Stomach (tissue), 9 donors: ENCODE data around the gene TIGD6. TPM values are rescaled to one million over a fixed set of nuclear protein-coding genes. Genes with fewer than 3 reads are reported as not detected.
"Not testable (repeated sequence)": the region's sequence is repeated elsewhere in the genome, so short reads cannot be mapped to it uniquely, and the experiment has no call there.

ENCODE experiments used
- DNase-seq, 2 donors: peaks; one replicate each; pipeline versions ENCODE4 v3.0.0 to v3.0.0-alpha.2; 2013 to 2019
- H3K27ac ChIP-seq, 5 donors: fragments of 200-600 bp in 4 of 5; sonication (generic) in 4 of 5; one replicate each; pipeline ENCODE4 v1.5.1; 2013 to 2019; ENCODE audit warnings: mild to moderate bottlenecking in 1 of 5, moderate library complexity in 1 of 5
- H3K27me3 ChIP-seq, 3 donors: fragments of 200-600 bp; sonication (generic); one replicate each; pipeline ENCODE4 v1.5.1; 2017 to 2019; ENCODE audit warnings: mixed run types in 1 of 3
- H3K36me3 ChIP-seq, 4 donors: fragments of 200-600 bp; sonication (generic); 1 replicate in 3 of 4; 2 replicates in 1 of 4; pipeline ENCODE4 v1.5.1; 2016 to 2019
- H3K4me1 ChIP-seq, 4 donors: fragments of 200-600 bp; sonication (generic); one replicate each; pipeline ENCODE4 v1.5.1; 2016 to 2019
- H3K4me3 ChIP-seq, 4 donors: fragments of 200-600 bp; sonication (generic) in 3 of 4; one replicate each; pipeline ENCODE4 v1.5.1; 2016 to 2019; ENCODE audit warnings: mild to moderate bottlenecking in 1 of 4
- H3K9me3 ChIP-seq, 4 donors: fragments of 200-600 bp; sonication (generic); one replicate each; pipeline ENCODE4 v1.5.1; 2016 to 2019
- EP300 ChIP-seq: sonication (generic); formaldehyde crosslinking; IDR thresholded peaks from one replicate; pipeline ENCODE4 v1.6.1; 2017; ENCODE audit warnings: antibody characterized with exemption
- POLR2A ChIP-seq, 4 donors: fragments of 450-650 bp; IDR thresholded peaks; one replicate each; pipeline ENCODE4 v1.6.1; 2016; ENCODE audit warnings: antibody characterized with exemption in 4 of 4, control low read depth in 2 of 4, mild to moderate bottlenecking in 1 of 4, moderate library complexity in 1 of 4
- POLR2AphosphoS5 ChIP-seq, 3 donors: sonication (generic); formaldehyde crosslinking; IDR thresholded peaks; one replicate each; pipeline ENCODE4 v1.6.1; 2016; ENCODE audit warnings: antibody characterized with exemption in 3 of 3
- WGBS, 5 donors: extraction: QIAGEN DNeasy Blood & Tissue Kit in 3 of 5; methylation state at CpG; one replicate each; pipeline versions ENCODE4 v1.1.5 to v1.1.7; 2013 to 2018; 5-methylcytosine and 5-hydroxymethylcytosine counted together
- intact Hi-C: fragments of 100-400 bp; cut with DNase I; formaldehyde crosslinking; loops from one replicate; pipeline ENCODE4 v1.15.1; 2023; ENCODE audit warnings: low total_unique reads
- polyA plus RNA-seq, 3 donors: library from polyadenylated mRNA; stranded (reverse); fragments of 200-250 nt; gene quantifications; one replicate each; pipeline ENCODE4 v1.2.3, GENCODE V29; 2013
- total RNA-seq, 5 donors: library from RNA; depleted of rRNA; stranded (reverse); fragments of >200 nt; gene quantifications; one replicate each; pipeline versions ENCODE4 v1.1.0 to v1.2.3, GENCODE V29; 2014 to 2016
- TF ChIP-seq, protein P1 (sequence below), 7 experiments: fragments of 450-650 bp in 4 of 7; fragments of 200-600 bp in 3 of 7; sonication (generic) in 3 of 7; IDR thresholded peaks; one replicate each; pipeline ENCODE4 v1.5.1; 2016 to 2019; ENCODE audit warnings: antibody characterized with exemption in 7 of 7, control low read depth in 2 of 7, mild to moderate bottlenecking in 1 of 7
- donor health status: healthy with polysubstance abuse.
- donor health status: Bipolar disorder and iron deficiency.
- donor health status: healthy.

TIGD6 gene
- total and polyA plus RNA-seq, 8 donors = under 0.01 to 3.3 (median 2.6) TPM; not detected in 1

DNA sequence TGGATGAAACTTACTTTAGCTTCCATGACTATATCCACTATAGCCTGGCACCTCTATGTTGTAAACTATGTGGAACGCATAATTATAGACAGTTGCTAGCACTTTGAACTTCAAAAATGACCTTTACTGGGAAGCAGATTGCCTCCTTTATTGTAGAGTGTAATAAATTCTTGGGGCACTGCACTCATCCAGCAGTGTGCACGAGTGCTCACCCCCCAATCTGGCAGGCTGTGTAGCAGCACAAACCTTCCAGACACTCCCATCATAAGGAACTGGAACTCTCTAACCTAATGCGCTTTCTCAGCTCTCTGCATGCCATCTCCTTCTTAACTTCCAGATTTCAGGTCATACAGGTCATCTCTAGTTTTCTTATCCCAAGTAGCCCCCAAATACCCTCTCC, 54.3 kb downstream of the TIGD6 start:
- TF ChIP-seq, protein P1, sequence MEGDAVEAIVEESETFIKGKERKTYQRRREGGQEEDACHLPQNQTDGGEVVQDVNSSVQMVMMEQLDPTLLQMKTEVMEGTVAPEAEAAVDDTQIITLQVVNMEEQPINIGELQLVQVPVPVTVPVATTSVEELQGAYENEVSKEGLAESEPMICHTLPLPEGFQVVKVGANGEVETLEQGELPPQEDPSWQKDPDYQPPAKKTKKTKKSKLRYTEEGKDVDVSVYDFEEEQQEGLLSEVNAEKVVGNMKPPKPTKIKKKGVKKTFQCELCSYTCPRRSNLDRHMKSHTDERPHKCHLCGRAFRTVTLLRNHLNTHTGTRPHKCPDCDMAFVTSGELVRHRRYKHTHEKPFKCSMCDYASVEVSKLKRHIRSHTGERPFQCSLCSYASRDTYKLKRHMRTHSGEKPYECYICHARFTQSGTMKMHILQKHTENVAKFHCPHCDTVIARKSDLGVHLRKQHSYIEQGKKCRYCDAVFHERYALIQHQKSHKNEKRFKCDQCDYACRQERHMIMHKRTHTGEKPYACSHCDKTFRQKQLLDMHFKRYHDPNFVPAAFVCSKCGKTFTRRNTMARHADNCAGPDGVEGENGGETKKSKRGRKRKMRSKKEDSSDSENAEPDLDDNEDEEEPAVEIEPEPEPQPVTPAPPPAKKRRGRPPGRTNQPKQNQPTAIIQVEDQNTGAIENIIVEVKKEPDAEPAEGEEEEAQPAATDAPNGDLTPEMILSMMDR (IDR thresholded peaks at IDR 0.05) = no peak
- no peak for TF ChIP-seq POLR2AphosphoS5 (IDR thresholded peaks at IDR 0.05)
- Histone ChIP-seq H3K9me3 (no peaks in the 10 kb centered on the region), H3K27ac (no peak overlapping the region), H3K36me3 (no peaks in the 10 kb centered on the region), H3K4me3 (no peak overlapping the region), H3K27me3 (no peaks in the 10 kb centered on the region), H3K4me1 (no peaks in the 10 kb centered on the region)
- 80 to 91% (median 86%) methylated on average over 3 of the region's 3 CpGs for WGBS, 5 donors
- intact Hi-C loops = no loop called here
- no peak for DNase-seq

DNA sequence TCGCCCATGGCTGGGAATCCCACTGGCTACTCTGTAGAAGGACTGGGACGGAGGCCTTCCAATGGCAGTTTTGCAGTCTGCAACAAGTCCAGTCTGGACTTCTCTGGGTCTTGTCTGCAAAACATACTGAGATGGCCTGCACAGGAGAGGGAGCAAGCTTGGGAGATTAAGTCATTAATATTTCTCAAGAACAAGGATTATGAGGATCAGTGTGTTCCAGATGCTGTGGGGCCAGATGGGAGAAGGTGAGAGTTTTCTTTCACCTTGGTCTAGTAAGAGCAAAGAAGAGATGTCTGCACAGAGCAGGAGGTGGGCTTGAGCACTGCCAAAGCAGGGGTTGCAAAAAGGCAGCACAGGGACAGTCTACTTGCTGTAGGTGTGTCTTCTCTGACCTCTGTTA, 55.8 kb downstream of the TIGD6 start, which contains the start of gene PDE6A:
TSS of gene PDE6A (minus strand) at position 128 of the 400 bp plus-strand sequence. CDS start at position 8, 120 bp downstream.
- no peak for TF ChIP-seq POLR2AphosphoS5 (IDR thresholded peaks at IDR 0.05)
- TF ChIP-seq, protein P1 (IDR thresholded peaks at IDR 0.05) = no peak
- TF ChIP-seq POLR2A (IDR thresholded peaks at IDR 0.05) = no peak
- no peak for TF ChIP-seq EP300
- no peak within 1 kb of the TSS for H3K4me3 ChIP-seq
- no peaks in the 10 kb centered on the region for H3K36me3 ChIP-seq
- intact Hi-C loops = no loop called here
- 88 to 100% (median 91%) methylated on average over 2 of the region's 2 CpGs for WGBS, 5 donors
- DNase-seq = no peak
- H3K9me3 ChIP-seq = no peaks in the 10 kb centered on the region
- H3K27me3 ChIP-seq = no peaks in the 10 kb centered on the region
- H3K27ac ChIP-seq = no peak within 1 kb of the TSS
- H3K4me1 ChIP-seq = peaks cover 0 to 2% (median 0%) of the 10 kb centered on the region in 4 donors

DNA sequence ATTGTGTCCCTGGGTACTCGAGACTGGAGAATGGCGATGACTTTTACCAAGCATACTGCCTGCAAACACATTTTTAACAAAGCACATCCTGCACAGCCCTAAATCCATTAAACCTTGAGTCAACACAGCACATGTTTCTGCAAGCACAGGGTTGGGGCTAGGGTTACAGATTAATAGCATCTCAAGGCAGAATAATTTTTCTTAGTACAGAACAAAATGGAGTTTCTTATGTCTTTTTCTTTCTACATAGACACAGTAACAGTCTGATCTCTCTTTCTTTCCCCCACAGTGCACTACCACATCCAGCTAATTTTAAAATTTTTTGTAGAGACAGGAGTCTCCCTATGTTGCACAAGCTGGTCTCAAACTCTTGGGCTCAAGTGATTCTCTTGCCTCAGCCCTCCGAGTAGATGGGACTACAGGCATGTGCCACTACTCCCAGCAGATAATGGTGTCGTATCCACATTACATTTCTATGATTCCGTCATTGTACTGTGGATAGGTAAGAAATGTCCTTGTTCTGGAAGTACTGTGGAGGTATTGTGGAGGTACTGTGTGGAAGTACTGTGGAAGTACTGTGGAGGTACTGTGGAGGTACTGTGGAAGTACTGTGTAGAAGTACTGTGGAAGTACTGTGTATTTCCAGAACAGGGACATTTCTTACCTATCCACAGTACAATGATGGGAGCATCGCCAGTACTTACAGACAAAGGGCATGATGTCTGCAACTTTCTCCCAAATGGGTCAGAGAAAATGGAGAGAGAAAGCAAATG, 57.1 kb downstream of the TIGD6 start:
- 73 to 89% (median 77%) methylated on average over 6 of the region's 6 CpGs for WGBS, 5 donors
- H3K27me3 ChIP-seq, H3K4me3 ChIP-seq, H3K9me3 ChIP-seq, H3K4me1 ChIP-seq, DNase-seq, intact Hi-C loops, H3K27ac ChIP-seq, H3K36me3 ChIP-seq: not testable (repeated sequence)

Other genes with a start within 250 kb of the TIGD6 start
- under 1 TPM in 1 of 5 donors, not detected in 4; under 0.01 TPM for gene PDE6A, start 55.9 kb downstream of the TIGD6 start, total RNA-seq
- gene PDE6A, start 55.9 kb downstream of the TIGD6 start, polyA plus RNA-seq = under 1 TPM in 1 of 3 donors, not detected in 2; 0.80 TPM
- 100 to 1,000 TPM in 1 of 5 donors, 10 to 100 TPM in 1, 1 to 10 TPM in 3; 3.6 to 135 (median 8.4) TPM for gene SLC26A2, start 39.9 kb downstream of the TIGD6 start, total RNA-seq
- 1 to 10 TPM in 2 of 3 donors, under 1 TPM in 1; 0.81 to 7.4 (median 1.2) TPM for gene SLC26A2, start 39.9 kb downstream of the TIGD6 start, polyA plus RNA-seq
- 10 to 100 TPM; 17.5 to 90.6 (median 52.0) TPM for gene HMGXB3, start 85 bp upstream of the TIGD6 start, total RNA-seq
- gene HMGXB3, start 85 bp upstream of the TIGD6 start, polyA plus RNA-seq = 10 to 100 TPM in 1 of 3 donors, 1 to 10 TPM in 2; 7.9 to 15.3 (median 10.0) TPM
- gene CSF1R, start 85.9 kb upstream of the TIGD6 start, total RNA-seq = 100 to 1,000 TPM in 1 of 5 donors, 10 to 100 TPM in 4; 17.8 to 235 (median 34.9) TPM
- gene CSF1R, start 85.9 kb upstream of the TIGD6 start, polyA plus RNA-seq = 10 to 100 TPM in 1 of 3 donors, 1 to 10 TPM in 2; 3.0 to 10.2 (median 8.5) TPM
- 10 to 100 TPM; 16.5 to 71.2 (median 53.1) TPM for gene PDGFRB, start 155.2 kb upstream of the TIGD6 start, total RNA-seq
- 1 to 10 TPM; 4.7 to 9.1 (median 6.9) TPM for gene PDGFRB, start 155.2 kb upstream of the TIGD6 start, polyA plus RNA-seq
- gene CDX1, start 166.1 kb upstream of the TIGD6 start, total RNA-seq = 100 to 1,000 TPM in 1 of 5 donors, 1 to 10 TPM in 1, not detected in 3; 2.0 to 472 TPM
- gene CDX1, start 166.1 kb upstream of the TIGD6 start, polyA plus RNA-seq = under 1 TPM in 1 of 3 donors, not detected in 2; 0.31 TPM
- gene SLC6A7, start 189.4 kb upstream of the TIGD6 start, total RNA-seq = 10 to 100 TPM in 1 of 5 donors, not detected in 4; 29.3 TPM
- gene SLC6A7, start 189.4 kb upstream of the TIGD6 start, polyA plus RNA-seq = not detected